Spleen (tissue), 13 donors: ENCODE results near the gene PTPRK. TPM values are rescaled to one million over a fixed set of nuclear protein-coding genes. Genes with fewer than 3 reads are reported as not detected.
A peak's percentile ranks its signal among the peaks of the same experiment; 100 is the strongest.

ENCODE experiments used
- DNase-seq: peaks from one replicate; pipeline ENCODE4 v3.0.0-alpha.2; 2020
- H3K27ac ChIP-seq, 8 donors: fragments of 200-600 bp; sonication (generic) in 7 of 8; 1 replicate in 4 of 8; 2 replicates in 4 of 8; pipeline versions ENCODE4 v1.5.0 to v1.8.0; 2016 to 2021; ENCODE audit warnings: inconsistent platforms in 4 of 8, mild to moderate bottlenecking in 4 of 8, moderate library complexity in 1 of 8
- H3K27me3 ChIP-seq, 7 donors: fragments of 200-600 bp; sonication (generic) in 6 of 7; replicated peaks in 1 of 7; 1 replicate in 4 of 7; 2 replicates in 3 of 7; pipeline versions ENCODE4 v1.5.0 to v1.8.0; 2016 to 2021; ENCODE audit warnings: inconsistent platforms in 3 of 7, mild to moderate bottlenecking in 1 of 7
- H3K36me3 ChIP-seq, 6 donors: fragments of 200-600 bp; sonication (generic) in 5 of 6; 1 replicate in 4 of 6; 2 replicates in 2 of 6; pipeline versions ENCODE4 v1.5.0 to v1.8.0; 2016 to 2021; ENCODE audit warnings: inconsistent platforms in 2 of 6
- H3K4me1 ChIP-seq, 6 donors: fragments of 200-600 bp; sonication (generic) in 5 of 6; 1 replicate in 3 of 6; 2 replicates in 3 of 6; pipeline versions ENCODE4 v1.5.0 to v1.8.0; 2016 to 2021; ENCODE audit warnings: inconsistent platforms in 3 of 6
- H3K4me3 ChIP-seq, 8 donors: fragments of 200-600 bp; sonication (generic) in 7 of 8; 1 replicate in 4 of 8; 2 replicates in 4 of 8; pipeline versions ENCODE4 v1.5.0 to v1.8.0; 2016 to 2021; ENCODE audit warnings: inconsistent platforms in 4 of 8, mild to moderate bottlenecking in 4 of 8, moderate library complexity in 2 of 8
- H3K9me3 ChIP-seq, 8 donors: fragments of 200-600 bp; sonication (generic) in 7 of 8; 1 replicate in 4 of 8; 2 replicates in 4 of 8; pipeline versions ENCODE4 v1.5.0 to v1.8.0; 2016 to 2021; ENCODE audit warnings: inconsistent platforms in 4 of 8
- POLR2A ChIP-seq, 3 donors: fragments of 450-650 bp; IDR thresholded peaks; one replicate each; pipeline ENCODE4 v1.5.1; 2017; ENCODE audit warnings: antibody characterized with exemption in 3 of 3, mild to moderate bottlenecking in 1 of 3
- POLR2AphosphoS5 ChIP-seq, 3 donors: sonication (generic); formaldehyde crosslinking; IDR thresholded peaks; one replicate each; pipeline ENCODE4 v1.5.1; 2017; ENCODE audit warnings: antibody characterized with exemption in 3 of 3
- WGBS, 5 donors: extraction: QIAGEN DNeasy Blood & Tissue Kit in 3 of 5; methylation state at CpG; one replicate each; pipeline versions ENCODE4 v1.1.5 to v1.1.7; 2013 to 2018; 5-methylcytosine and 5-hydroxymethylcytosine counted together
- intact Hi-C: fragments of 100-400 bp; cut with DNase I; formaldehyde crosslinking; loops from one replicate; pipeline ENCODE4 v1.15.0; 2023; ENCODE audit warnings: low total_unique reads
- long read RNA-seq, 2 donors: transcript quantifications; one replicate each; lab custom pipeline, GENCODE V29; 2026
- polyA plus RNA-seq, 3 donors: library from polyadenylated mRNA; stranded (reverse); fragments of 200-250 nt; gene quantifications; one replicate each; pipeline ENCODE4 v1.2.1, GENCODE V29; 2013
- total RNA-seq, 7 donors: library from RNA; depleted of rRNA in 3 of 7; stranded (reverse); fragments of >200 nt in 3 of 7; fragmentation: NEBNext Ultra II Directional in 4 of 7; extraction: Animal tissue kit (Norgen Biotek cat#: 25700) in 4 of 7; gene quantifications; one replicate each; pipeline versions ENCODE4 v1.1.0 to v1.2.1, GENCODE V29; 2016 to 2021
- TF ChIP-seq, protein P1 (sequence below), 11 experiments: fragments of 200-600 bp in 7 of 11; fragments of 450-650 bp in 4 of 11; sonication (generic) in 4 of 11; IDR thresholded peaks in 8 of 11; conservative IDR thresholded peaks in 3 of 11; 1 replicate in 7 of 11; 2 replicates in 4 of 11; pipeline versions ENCODE4 v1.4.0 to v1.8.0; 2016 to 2021; ENCODE audit warnings: antibody characterized with exemption in 11 of 11, inconsistent platforms in 4 of 11, mild to moderate bottlenecking in 1 of 11
- donor health status: healthy with polysubstance abuse.
- donor health status: DM: no; HTN: no; CAD: no; lungs with moderate emphysema.
- donor health status: DM: no; HTN: no; CAD: no.
- donor health status: Bipolar disorder and iron deficiency.
- donor health status: healthy.
- donor health status: DM: no; HTN: no; CAD: no.
- donor health status: DM: yes; HTN: yes; CAD: no.

The PTPRK gene
- total RNA-seq (10 to 100 TPM; 22.1 to 67.8 (median 41.4) TPM), polyA plus RNA-seq (1 to 10 TPM; 3.3 to 4.4 (median 4.0) TPM)
- long read RNA-seq, donor 1, partial matches to known transcripts = 0 of 1 reads
- long read RNA-seq, donor 1, other reads (novel, unspliced or antisense) = 0 of 1 reads
- long read RNA-seq, donor 2, partial matches to known transcripts = 0 of 1 reads
- long read RNA-seq, donor 2, other reads (novel, unspliced or antisense) = 0 of 1 reads

- Histone ChIP-seq H3K4me3 (peak within 1 kb of the TSS; percentile 51 to 81 (median 61)), H3K4me1 (peaks cover 0 to 35% (median 25%) of the 10 kb centered on the region in 6 donors), H3K9me3 (no peaks in the 10 kb centered on the region), H3K36me3 (no peaks in the 10 kb centered on the region), H3K27me3 (peaks cover 0 to 75% (median 24%) of the 10 kb centered on the region in 7 donors), H3K27ac (peak within 1 kb of the TSS; percentile 61 to 91 (median 86))
- TF ChIP-seq, protein P1, sequence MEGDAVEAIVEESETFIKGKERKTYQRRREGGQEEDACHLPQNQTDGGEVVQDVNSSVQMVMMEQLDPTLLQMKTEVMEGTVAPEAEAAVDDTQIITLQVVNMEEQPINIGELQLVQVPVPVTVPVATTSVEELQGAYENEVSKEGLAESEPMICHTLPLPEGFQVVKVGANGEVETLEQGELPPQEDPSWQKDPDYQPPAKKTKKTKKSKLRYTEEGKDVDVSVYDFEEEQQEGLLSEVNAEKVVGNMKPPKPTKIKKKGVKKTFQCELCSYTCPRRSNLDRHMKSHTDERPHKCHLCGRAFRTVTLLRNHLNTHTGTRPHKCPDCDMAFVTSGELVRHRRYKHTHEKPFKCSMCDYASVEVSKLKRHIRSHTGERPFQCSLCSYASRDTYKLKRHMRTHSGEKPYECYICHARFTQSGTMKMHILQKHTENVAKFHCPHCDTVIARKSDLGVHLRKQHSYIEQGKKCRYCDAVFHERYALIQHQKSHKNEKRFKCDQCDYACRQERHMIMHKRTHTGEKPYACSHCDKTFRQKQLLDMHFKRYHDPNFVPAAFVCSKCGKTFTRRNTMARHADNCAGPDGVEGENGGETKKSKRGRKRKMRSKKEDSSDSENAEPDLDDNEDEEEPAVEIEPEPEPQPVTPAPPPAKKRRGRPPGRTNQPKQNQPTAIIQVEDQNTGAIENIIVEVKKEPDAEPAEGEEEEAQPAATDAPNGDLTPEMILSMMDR (IDR thresholded peaks at IDR 0.05 in 8 of 11, conservative IDR thresholded peaks at IDR 0.05 in 3 of 11) = peak in 8 of 11 experiments; percentile 9 to 77 (median 62)
- TF ChIP-seq POLR2AphosphoS5 (IDR thresholded peaks at IDR 0.05) = peak; percentile 81 to 96 (median 89)
- peak in 2 of 3 donors; percentile 59 to 91 for TF ChIP-seq POLR2A (IDR thresholded peaks at IDR 0.05)
- intact Hi-C loops = no loop called here
- DNase-seq = peak; percentile 93
- WGBS, 5 donors = 1 to 4% (median 1%) methylated on average over 41 to 85 of the region's 85 CpGs
Measured at GRCh38 chr6:128520436-128521281, at the start of gene PTPRK. PTPRK (minus strand) TSS chr6:128520599; CDS start chr6:128520358, 241 bp downstream.

GRCh38 chr6:128567029-128567428 is 46.6 kb upstream of the PTPRK start:
- no peaks in the 10 kb centered on the region for H3K4me1 ChIP-seq
- no peak overlapping the region for H3K4me3 ChIP-seq
- DNase-seq = no peak
- TF ChIP-seq POLR2AphosphoS5 (IDR thresholded peaks at IDR 0.05) (no peak), POLR2A (IDR thresholded peaks at IDR 0.05) (no peak)
- TF ChIP-seq, protein P1 (IDR thresholded peaks at IDR 0.05 in 8 of 11, conservative IDR thresholded peaks at IDR 0.05 in 3 of 11) = no peak
- no peaks in the 10 kb centered on the region for H3K36me3 ChIP-seq
- 56 to 80% (median 60%) methylated on average over 1 of the region's 1 CpG for WGBS, 5 donors
- no peaks in the 10 kb centered on the region for H3K27me3 ChIP-seq
- no peak overlapping the region for H3K27ac ChIP-seq
- no peaks in the 10 kb centered on the region for H3K9me3 ChIP-seq
- intact Hi-C loops = no loop called here

GRCh38 chr6:128560966-128561365 is 40.6 kb upstream of the PTPRK start:
- H3K27me3 ChIP-seq = no peaks in the 10 kb centered on the region
- intact Hi-C loops = no loop called here
- no peaks in the 10 kb centered on the region for H3K9me3 ChIP-seq
- H3K4me3 ChIP-seq = no peak overlapping the region
- TF ChIP-seq, protein P1 (IDR thresholded peaks at IDR 0.05 in 8 of 11, conservative IDR thresholded peaks at IDR 0.05 in 3 of 11) = no peak
- TF ChIP-seq POLR2AphosphoS5 (IDR thresholded peaks at IDR 0.05) (no peak), POLR2A (IDR thresholded peaks at IDR 0.05) (no peak)
- no peaks in the 10 kb centered on the region for H3K36me3 ChIP-seq
- no peak for DNase-seq
- H3K27ac ChIP-seq = no peak overlapping the region
- no peaks in the 10 kb centered on the region for H3K4me1 ChIP-seq

DNA sequence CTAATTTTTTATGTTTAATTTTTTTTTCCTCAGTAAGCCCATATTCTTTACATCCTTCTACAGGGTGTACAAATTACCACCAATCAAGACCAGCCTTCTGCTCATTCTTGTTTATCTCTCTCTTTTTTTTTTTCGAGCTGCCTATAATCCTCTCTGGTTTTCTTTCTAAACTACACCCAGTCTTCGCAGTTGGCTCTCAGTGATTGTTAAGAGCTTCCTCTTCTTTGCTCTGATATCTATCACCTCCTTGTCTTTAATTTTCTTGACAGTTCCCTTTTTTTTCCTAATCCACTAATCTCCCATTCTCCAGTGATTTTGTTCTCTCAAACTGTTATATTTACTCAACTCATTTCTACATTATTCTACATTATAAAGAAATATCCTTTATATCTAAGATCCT is 38.5 kb upstream of the PTPRK start:
- intact Hi-C loops = no loop called here
- H3K4me3 ChIP-seq = no peak overlapping the region
- no peaks in the 10 kb centered on the region for H3K9me3 ChIP-seq
- no peak overlapping the region for H3K27ac ChIP-seq
- TF ChIP-seq POLR2A (IDR thresholded peaks at IDR 0.05) = no peak
- TF ChIP-seq, protein P1 (IDR thresholded peaks at IDR 0.05 in 8 of 11, conservative IDR thresholded peaks at IDR 0.05 in 3 of 11) = no peak
- TF ChIP-seq POLR2AphosphoS5 (IDR thresholded peaks at IDR 0.05) = no peak
- no peaks in the 10 kb centered on the region for H3K36me3 ChIP-seq
- no peaks in the 10 kb centered on the region for H3K27me3 ChIP-seq
- 52 to 69% (median 61%) methylated on average over 2 of the region's 2 CpGs for WGBS, 5 donors
- no peak for DNase-seq
- no peaks in the 10 kb centered on the region for H3K4me1 ChIP-seq
